Right lobe of liver (tissue), 6 donors: ENCODE measurements around the gene FOLR1. TPM values are rescaled to one million over a fixed set of nuclear protein-coding genes. Genes with fewer than 3 reads are reported as not detected.

Source experiments
- ATAC-seq, 4 donors: fragments of 200-7000 bp; cut with Tn5 transposase; one replicate each; pipeline ENCODE4 v1.9.1; 2020; ENCODE audit warnings: mild to moderate bottlenecking in 4 of 4, moderate library complexity in 4 of 4
- DNase-seq, 3 donors: peaks; one replicate each; pipeline ENCODE4 v3.0.0-alpha.2; 2020
- H3K27ac ChIP-seq, 3 donors: fragments of 200-600 bp; one replicate each; pipeline ENCODE4 v1.8.0; 2022
- H3K27me3 ChIP-seq, 2 donors: fragments of 200-600 bp; one replicate each; pipeline ENCODE4 v1.8.0; 2022
- H3K36me3 ChIP-seq, 4 donors: fragments of 200-600 bp; sonication (generic) in 1 of 4; one replicate each; pipeline versions ENCODE4 v1.5.1 to v1.8.0; 2017 to 2022; ENCODE audit warnings: control low read depth in 1 of 4
- H3K4me1 ChIP-seq, 4 donors: fragments of 200-600 bp; sonication (generic) in 1 of 4; one replicate each; pipeline versions ENCODE4 v1.5.1 to v1.8.0; 2017 to 2022; ENCODE audit warnings: control low read depth in 1 of 4
- H3K4me3 ChIP-seq, 3 donors: fragments of 200-600 bp; one replicate each; pipeline ENCODE4 v1.8.0; 2022
- H3K9me3 ChIP-seq, 4 donors: fragments of 200-600 bp; sonication (generic) in 1 of 4; one replicate each; pipeline versions ENCODE4 v1.5.1 to v1.8.0; 2017 to 2022; ENCODE audit warnings: control low read depth in 1 of 4
- POLR2A ChIP-seq: fragments of 450-650 bp; IDR thresholded peaks from one replicate; pipeline ENCODE4 v1.6.1; 2017; ENCODE audit warnings: antibody characterized with exemption, mild to moderate bottlenecking
- WGBS: methylation state at CpG from one replicate; pipeline ENCODE4 v1.1.6; 2018; ENCODE audit warnings: low coverage, low lambda C conversion rate; ENCODE audit not compliant: insufficient coverage; ENCODE audit errors: missing lambda C conversion rate; 5-methylcytosine and 5-hydroxymethylcytosine counted together
- intact Hi-C, 2 donors: fragments of 100-400 bp; cut with DNase I; formaldehyde crosslinking; loops; one replicate each; pipeline versions ENCODE4 v1.11.2 to v1.14.1; 2022
- total RNA-seq, 6 experiments: library from RNA; depleted of rRNA in 2 of 6; stranded (reverse); fragments of >200 nt in 2 of 6; fragmentation: NEBNext Ultra II Directional in 3 of 6; extraction: Animal tissue kit (Norgen Biotek cat#: 25700) in 3 of 6; gene quantifications; one replicate each; pipeline versions ENCODE4 v1.1.0 to v1.2.4, GENCODE V29; 2016 to 2023
- TF ChIP-seq, protein P1 (sequence below), 4 donors: fragments of 200-600 bp in 3 of 4; fragments of 450-650 bp in 1 of 4; IDR thresholded peaks; one replicate each; pipeline versions ENCODE4 v1.5.1 to v1.8.0; 2016 to 2022; ENCODE audit warnings: antibody characterized with exemption in 4 of 4, mild to moderate bottlenecking in 2 of 4
- donor health status: DM: no; HTN: yes; CAD: no.
- donor health status: DM: no; HTN: no; CAD: no.
- donor health status: DM: no; HTN: no; CAD: no.
- donor health status: DM: no; HTN: yes; CAD: no.
- donor health status: DM: no; HTN: yes; CAD: no.

FOLR1 gene
- total RNA-seq, 6 experiments from 2014 or later, result not detected

GRCh38 chr11:72236774-72237111 is 44.8 kb downstream of the FOLR1 start:
- Histone ChIP-seq H3K27me3 (no peaks in the 10 kb centered on the region), H3K4me3 (no peak overlapping the region), H3K27ac (no peak overlapping the region), H3K4me1 (peaks cover 0 to 13% (median 3%) of the 10 kb centered on the region in 4 donors), H3K9me3 (no peaks in the 10 kb centered on the region), H3K36me3 (peaks cover 4 to 46% (median 16%) of the 10 kb centered on the region in 4 donors)
- no peak for DNase-seq
- WGBS, result 77% methylated on average over 2 of the region's 2 CpGs
- TF ChIP-seq, protein P1, sequence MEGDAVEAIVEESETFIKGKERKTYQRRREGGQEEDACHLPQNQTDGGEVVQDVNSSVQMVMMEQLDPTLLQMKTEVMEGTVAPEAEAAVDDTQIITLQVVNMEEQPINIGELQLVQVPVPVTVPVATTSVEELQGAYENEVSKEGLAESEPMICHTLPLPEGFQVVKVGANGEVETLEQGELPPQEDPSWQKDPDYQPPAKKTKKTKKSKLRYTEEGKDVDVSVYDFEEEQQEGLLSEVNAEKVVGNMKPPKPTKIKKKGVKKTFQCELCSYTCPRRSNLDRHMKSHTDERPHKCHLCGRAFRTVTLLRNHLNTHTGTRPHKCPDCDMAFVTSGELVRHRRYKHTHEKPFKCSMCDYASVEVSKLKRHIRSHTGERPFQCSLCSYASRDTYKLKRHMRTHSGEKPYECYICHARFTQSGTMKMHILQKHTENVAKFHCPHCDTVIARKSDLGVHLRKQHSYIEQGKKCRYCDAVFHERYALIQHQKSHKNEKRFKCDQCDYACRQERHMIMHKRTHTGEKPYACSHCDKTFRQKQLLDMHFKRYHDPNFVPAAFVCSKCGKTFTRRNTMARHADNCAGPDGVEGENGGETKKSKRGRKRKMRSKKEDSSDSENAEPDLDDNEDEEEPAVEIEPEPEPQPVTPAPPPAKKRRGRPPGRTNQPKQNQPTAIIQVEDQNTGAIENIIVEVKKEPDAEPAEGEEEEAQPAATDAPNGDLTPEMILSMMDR (IDR thresholded peaks at IDR 0.05), result no peak
- TF ChIP-seq POLR2A, result no peak
- no peak for ATAC-seq
- intact Hi-C loops, result no loop called here

DNA sequence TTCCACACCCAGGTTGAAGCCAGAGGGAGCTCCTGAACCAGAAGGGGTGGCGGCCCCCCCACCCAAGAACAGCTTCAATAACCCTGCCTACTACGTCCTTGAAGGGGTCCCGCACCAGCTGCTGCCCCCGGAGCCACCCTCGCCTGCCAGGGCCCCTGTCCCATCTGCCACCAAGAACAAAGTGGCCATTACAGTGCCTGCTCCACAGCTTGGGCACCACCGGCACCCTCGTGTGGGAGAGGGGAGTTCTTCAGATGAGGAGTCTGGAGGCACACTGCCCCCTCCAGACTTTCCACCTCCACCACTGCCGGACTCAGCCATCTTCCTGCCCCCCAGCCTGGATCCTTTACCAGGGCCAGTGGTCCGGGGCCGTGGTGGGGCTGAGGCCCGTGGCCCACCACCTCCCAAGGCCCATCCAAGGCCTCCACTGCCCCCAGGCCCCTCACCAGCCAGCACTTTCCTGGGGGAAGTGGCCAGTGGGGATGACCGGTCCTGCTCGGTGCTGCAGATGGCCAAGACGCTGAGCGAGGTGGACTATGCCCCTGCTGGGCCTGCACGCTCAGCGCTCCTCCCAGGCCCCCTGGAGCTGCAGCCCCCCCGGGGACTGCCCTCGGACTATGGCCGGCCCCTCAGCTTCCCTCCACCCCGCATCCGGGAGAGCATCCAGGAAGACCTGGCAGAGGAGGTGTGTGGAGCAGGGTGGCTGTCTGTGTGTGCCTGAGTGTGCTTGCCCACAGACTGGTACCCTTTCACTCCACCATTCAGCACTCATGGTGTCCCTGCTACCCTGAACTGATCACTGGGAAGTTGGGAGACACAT is 45.4 kb downstream of the FOLR1 start:
- H3K27ac ChIP-seq, result no peak overlapping the region
- H3K27me3 ChIP-seq, result no peaks in the 10 kb centered on the region
- TF ChIP-seq POLR2A, result no peak
- TF ChIP-seq, protein P1 (IDR thresholded peaks at IDR 0.05), result no peak
- peaks cover 0 to 13% (median 3%) of the 10 kb centered on the region in 4 donors for H3K4me1 ChIP-seq
- intact Hi-C loops, result no loop called here
- no peaks in the 10 kb centered on the region for H3K9me3 ChIP-seq
- 92% methylated on average over 2 of the region's 22 CpGs for WGBS
- H3K36me3 ChIP-seq, result peaks cover 4 to 40% (median 14%) of the 10 kb centered on the region in 4 donors
- peak in 2 of 3 donors; percentile 45 to 53 for DNase-seq
- no peak for ATAC-seq
- H3K4me3 ChIP-seq, result no peak overlapping the region

GRCh38 chr11:72238040-72238450 is 46.1 kb downstream of the FOLR1 start:
- Histone ChIP-seq H3K27ac (no peak overlapping the region), H3K4me3 (no peak overlapping the region), H3K9me3 (no peaks in the 10 kb centered on the region), H3K27me3 (no peaks in the 10 kb centered on the region), H3K36me3 (peaks cover 4 to 33% (median 11%) of the 10 kb centered on the region in 4 donors), H3K4me1 (peaks cover 0 to 13% (median 3%) of the 10 kb centered on the region in 4 donors)
- WGBS, result 76% methylated on average over 6 of the region's 16 CpGs
- ATAC-seq (peak; percentile 22 to 51 (median 38)), DNase-seq (peak in 2 of 3 donors; percentile 48 to 56)
- intact Hi-C loops, result no loop called here
- no peak for TF ChIP-seq POLR2A
- TF ChIP-seq, protein P1 (IDR thresholded peaks at IDR 0.05), result peak; percentile 25 to 52 (median 40)

DNA sequence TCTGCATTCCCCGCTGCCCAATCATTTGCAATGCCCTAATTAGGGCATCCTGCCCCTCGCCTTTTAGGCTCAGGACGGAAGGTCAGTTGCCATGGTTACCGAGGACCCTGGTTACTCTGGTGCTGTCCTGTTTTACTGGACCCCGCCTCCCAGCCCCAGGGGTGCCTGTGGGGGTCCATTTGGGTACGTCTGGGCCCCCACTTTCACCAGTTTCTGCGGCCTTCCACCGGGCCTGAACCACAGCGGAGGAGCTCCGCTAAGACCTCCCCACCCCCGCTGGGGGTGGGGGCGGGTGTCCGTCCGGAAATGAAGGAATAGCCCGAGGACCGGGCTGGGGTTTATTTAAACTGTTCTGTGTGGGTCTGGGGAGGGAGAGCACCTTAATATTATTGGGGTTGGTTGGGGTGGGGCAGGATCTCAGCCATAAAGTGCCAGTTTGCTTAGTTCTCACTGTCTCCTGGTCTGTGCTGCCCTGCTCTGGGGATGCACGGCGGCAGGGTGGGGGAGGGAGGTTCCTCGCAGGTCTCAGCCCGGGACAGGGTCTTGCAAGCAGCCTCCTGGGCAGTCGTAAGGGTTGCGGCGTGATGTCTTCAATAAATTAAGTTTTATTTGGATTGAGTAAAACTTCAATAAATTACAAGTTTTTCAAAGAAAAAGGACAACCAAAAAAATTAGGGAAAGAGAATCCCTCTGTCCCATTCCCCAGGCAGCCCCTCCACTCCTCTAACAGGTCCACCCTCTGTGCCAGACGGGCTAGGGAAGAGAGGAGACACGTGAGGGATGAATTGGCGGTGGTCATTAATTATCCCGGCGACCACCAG is 46.8 kb downstream of the FOLR1 start:
- no peak overlapping the region for H3K27ac ChIP-seq
- H3K36me3 ChIP-seq, result peaks cover 4 to 27% (median 10%) of the 10 kb centered on the region in 4 donors
- intact Hi-C loops, result no loop called here
- 67% methylated on average over 17 of the region's 28 CpGs for WGBS
- no peak overlapping the region for H3K4me3 ChIP-seq
- no peaks in the 10 kb centered on the region for H3K9me3 ChIP-seq
- ATAC-seq (no peak), DNase-seq (peak in 1 of 3 donors; percentile 42)
- peaks cover 0 to 13% (median 3%) of the 10 kb centered on the region in 4 donors for H3K4me1 ChIP-seq
- TF ChIP-seq POLR2A, result no peak
- TF ChIP-seq, protein P1 (IDR thresholded peaks at IDR 0.05), result no peak
- no peaks in the 10 kb centered on the region for H3K27me3 ChIP-seq
